Activated CD8-positive, alpha-beta memory T cell treated with anti-CD3 and anti-CD28 coated beads for 24 hours (primary cell): ENCODE data around the gene IAPP.
"Not testable (repeated sequence)": the region's sequence is repeated elsewhere in the genome, so short reads cannot be mapped to it uniquely, and the experiment has no call there.

Source experiments
- DNase-seq: peaks from one replicate; pipeline ENCODE4 v3.0.0-alpha.2; 2020

The IAPP gene

GRCh38 chr12:21372602-21373001, at the start of gene IAPP:
TSS of gene IAPP (plus strand) at chr12:21372902. CDS start at chr12:21373352, 450 bp downstream.
- DNase-seq, result no peak

- no peak for DNase-seq
These were observed 49.0 kb upstream of the IAPP start for GRCh38 chr12:21323736-21324135.

- no peak for DNase-seq
These were observed 48.2 kb upstream of the IAPP start for GRCh38 chr12:21324551-21324950.

GRCh38 chr12:21328578-21328977, 44.1 kb upstream of the IAPP start:
- DNase-seq, result no peak

- no peak for DNase-seq
These were observed 41.9 kb upstream of the IAPP start for GRCh38 chr12:21330682-21331253.

- no peak for DNase-seq
These were observed 37.9 kb upstream of the IAPP start, which contains the start of gene SLCO1A2 for GRCh38 chr12:21334771-21335325. TSS of gene SLCO1A2 (minus strand) at chr12:21334917. CDS start at chr12:21334647, 270 bp downstream.

GRCh38 chr12:21336656-21337055, 36.0 kb upstream of the IAPP start:
- no peak for DNase-seq

GRCh38 chr12:21337453-21337852, 35.2 kb upstream of the IAPP start:
- DNase-seq, result no peak

- no peak for DNase-seq
These were observed 34.5 kb upstream of the IAPP start for GRCh38 chr12:21337959-21338744.

- DNase-seq, result no peak
These were observed 32.8 kb upstream of the IAPP start for GRCh38 chr12:21339921-21340320.

GRCh38 chr12:21340403-21340802, 32.3 kb upstream of the IAPP start:
- no peak for DNase-seq

GRCh38 chr12:21341769-21342168, 30.9 kb upstream of the IAPP start:
- no peak for DNase-seq

GRCh38 chr12:21343636-21344035, 29.1 kb upstream of the IAPP start:
- DNase-seq, result no peak

- no peak for DNase-seq
These were observed 26.0 kb upstream of the IAPP start for GRCh38 chr12:21346542-21347205.

- DNase-seq, result no peak
These were observed 21.7 kb upstream of the IAPP start for GRCh38 chr12:21350975-21351374.

- DNase-seq, result no peak
These were observed 19.2 kb upstream of the IAPP start for GRCh38 chr12:21353487-21353886.

GRCh38 chr12:21353948-21354347, 18.8 kb upstream of the IAPP start:
- no peak for DNase-seq

- no peak for DNase-seq
These were observed 18.1 kb upstream of the IAPP start for GRCh38 chr12:21354641-21355040.

GRCh38 chr12:21360632-21361031, 12.1 kb upstream of the IAPP start:
- not testable (repeated sequence) for DNase-seq

- DNase-seq, result no peak
These were observed 3.3 kb upstream of the IAPP start for GRCh38 chr12:21369141-21369980.

- DNase-seq, result no peak
These were observed 1.8 kb upstream of the IAPP start for GRCh38 chr12:21370845-21371449.

GRCh38 chr12:21379218-21379617, 6.5 kb downstream of the IAPP start:
- DNase-seq, result no peak
